Activated CD4-positive, alpha-beta T cell treated with anti-CD3 and anti-CD28 coated beads for 24 hours (primary cell): ENCODE measurements around the gene ADAMTS12.
"Not testable (repeated sequence)": the region's sequence is repeated elsewhere in the genome, so short reads cannot be mapped to it uniquely, and the experiment has no call there.

Source experiments
- DNase-seq, 2 donors: peaks; one replicate each; pipeline ENCODE4 v3.0.0-alpha.2; 2020; ENCODE audit warnings: low read depth in 2 of 2

ADAMTS12 gene

DNA sequence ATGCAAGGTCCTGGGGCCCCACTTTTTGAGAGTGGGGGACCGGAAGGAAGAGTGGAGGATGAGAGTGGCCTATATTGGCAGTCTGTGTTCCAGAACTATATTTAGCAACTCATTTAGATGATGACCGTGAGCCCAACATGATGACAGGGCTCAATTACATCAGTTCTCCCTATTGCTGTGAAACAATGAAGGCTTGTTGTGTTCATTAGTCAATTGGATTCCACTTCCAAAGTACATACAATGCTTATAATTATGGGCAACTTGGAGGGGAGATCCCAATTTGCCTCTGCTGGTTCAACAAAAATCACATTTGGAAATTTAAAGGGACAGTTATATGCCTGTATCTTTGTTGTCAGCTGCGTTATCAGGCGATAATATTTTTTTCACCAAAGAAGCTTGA lies 360.0 kb downstream of the ADAMTS12 start:
- no peak for DNase-seq

DNA sequence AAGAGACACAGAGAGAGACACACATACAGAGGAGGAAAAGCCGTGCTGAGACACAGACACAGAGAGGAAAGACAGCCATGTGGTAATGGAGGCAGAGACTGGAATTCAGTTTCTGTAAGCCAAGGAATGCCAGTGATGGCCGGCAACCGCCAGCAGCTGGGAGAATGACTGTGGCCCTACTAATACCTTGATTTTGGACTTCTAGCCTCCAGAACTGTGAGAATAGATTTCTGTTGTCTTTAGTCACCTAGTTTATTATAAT lies 360.8 kb downstream of the ADAMTS12 start:
- DNase-seq, result no peak

DNA sequence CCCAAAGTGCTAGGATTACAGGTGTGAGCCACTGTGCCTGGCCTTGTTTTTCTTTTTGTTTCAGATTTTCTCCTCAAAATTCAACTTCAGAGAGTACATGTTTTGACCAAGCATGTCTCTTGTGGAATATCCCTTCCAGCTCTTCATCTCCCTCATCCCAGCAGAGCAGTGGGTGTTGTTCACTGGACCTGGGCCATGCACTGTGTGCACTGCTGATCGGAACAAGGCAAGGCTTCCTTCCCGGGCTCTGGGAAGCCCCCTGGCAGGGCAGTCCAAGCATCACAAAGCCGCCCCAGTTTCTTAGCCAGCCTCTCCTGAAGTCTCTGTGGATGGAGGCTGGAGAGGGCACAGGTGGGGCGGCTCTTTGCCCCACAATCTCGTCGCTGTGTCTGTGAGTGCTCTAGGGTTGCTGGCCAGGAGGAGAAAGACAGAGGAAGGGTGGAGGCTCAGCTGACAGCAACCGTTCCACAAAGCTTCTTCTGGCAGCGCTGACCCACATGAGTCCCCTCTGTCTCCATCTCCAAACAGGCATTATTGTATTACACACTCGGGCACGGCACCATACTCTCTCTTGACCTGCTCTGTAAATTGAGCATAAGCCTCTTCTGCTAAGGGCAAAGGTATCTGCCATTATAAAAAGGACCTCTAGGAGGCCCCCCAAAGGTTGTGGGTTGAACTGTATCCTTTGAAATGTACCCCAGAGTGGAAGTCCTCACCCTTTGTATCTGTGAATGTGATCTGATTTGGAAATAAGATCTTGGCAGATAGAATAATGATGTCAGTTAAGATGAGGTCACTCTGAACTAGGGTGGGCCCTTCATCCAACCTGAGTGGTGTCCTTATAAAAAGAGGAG lies 361.4 kb downstream of the ADAMTS12 start:
- no peak for DNase-seq

DNA sequence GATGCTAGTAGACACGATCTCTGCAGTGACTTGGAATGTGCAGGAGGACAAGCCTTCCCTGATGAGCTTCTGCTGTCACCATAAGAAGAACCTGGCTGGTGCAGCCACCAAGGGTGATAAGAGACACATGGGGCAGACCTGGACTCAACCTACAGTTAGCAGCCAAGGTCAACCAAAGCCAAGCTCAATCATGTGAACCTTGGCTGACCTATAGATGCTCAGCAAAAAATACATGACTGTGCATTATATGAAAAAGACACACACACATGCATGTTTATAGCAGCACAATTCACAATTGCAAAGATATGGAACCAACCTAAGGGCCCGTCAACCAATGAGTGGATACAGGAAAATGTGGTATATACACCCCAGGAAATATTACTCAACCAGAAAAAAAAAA lies 364.1 kb downstream of the ADAMTS12 start:
- no peak for DNase-seq

DNA sequence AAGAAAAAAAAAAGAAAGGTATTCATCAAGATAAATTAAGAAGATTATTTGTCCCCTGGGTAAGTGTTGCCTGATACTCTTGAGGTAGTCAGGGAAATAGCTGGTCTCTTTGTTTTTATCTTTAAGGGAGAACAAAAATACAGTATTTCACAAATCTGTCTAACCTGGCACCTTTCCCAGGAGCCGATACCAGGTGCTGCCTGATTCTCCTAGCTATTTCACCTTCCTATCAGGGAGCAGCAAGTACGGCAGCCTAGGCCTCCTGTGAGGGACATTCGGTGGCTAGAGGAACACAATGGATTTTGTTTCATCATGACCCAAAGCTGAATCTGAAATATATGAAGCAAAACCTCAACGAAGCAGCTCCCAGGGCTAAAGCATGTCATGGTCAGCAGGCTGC lies 365.0 kb downstream of the ADAMTS12 start:
- DNase-seq, result no peak

DNA sequence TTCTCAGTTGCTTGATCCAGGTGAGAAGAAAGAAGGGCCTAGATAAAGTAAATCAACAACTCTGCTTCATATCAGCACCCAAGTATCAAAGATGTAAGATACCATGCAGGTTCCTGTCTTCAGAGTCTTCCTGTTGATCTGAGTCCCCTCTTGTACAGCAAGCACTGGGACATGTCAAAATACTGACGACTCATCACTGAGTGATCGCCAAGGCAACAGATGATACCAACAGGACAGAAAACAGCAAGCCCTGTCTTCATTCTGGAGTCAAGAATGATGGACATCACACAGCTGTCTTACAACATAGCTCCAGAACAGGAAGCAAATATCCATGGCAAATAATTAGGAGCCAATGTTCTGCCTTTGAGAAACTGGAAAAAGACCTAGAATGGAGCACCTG lies 367.3 kb downstream of the ADAMTS12 start:
- no peak for DNase-seq

DNA sequence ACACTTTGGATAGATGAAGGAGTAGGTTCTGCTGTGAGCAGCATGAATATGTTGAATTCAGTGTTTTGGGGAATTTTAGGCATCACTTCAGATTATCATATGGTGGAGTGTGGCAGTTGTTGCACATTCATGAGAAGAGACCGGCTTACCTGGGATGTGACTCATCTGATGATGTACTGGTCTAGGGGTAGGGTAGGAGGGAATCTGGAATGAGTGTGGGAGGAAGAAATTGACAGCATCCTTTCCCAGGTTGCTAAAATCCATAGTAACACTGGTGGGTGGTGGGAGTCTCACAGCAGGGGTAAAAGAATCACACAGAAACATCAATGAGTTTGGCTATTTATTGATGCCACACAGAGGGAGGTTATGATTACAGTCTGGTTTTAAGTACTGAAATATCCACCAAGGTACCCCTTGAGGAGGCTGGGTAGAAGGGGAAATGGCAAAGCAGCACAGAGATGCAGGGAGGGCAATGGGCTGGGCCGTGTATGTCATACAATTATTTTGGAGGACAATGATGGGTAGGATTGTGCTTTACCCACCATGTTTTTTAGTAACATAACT lies 368.5 kb downstream of the ADAMTS12 start:
- no peak for DNase-seq

DNA sequence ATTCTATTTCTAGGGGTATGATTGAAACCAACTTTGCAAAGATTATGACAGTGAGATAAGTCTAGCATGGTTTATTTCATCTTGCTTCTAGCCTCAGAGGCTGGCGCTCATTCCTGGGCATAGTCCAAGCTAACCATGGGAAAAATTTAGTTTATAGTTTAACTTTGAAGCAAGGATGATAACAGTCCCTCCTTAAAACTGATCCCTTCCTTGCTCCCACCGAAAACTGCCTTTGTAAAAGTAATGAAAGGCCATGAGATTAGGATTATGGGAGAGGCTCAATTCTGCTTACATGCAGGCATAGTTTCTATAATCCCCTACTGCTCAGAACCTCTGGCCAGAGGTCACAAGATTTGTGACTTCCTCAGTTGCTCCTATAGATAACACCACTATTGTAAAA lies 375.4 kb downstream of the ADAMTS12 start:
- DNase-seq, result no peak

DNA sequence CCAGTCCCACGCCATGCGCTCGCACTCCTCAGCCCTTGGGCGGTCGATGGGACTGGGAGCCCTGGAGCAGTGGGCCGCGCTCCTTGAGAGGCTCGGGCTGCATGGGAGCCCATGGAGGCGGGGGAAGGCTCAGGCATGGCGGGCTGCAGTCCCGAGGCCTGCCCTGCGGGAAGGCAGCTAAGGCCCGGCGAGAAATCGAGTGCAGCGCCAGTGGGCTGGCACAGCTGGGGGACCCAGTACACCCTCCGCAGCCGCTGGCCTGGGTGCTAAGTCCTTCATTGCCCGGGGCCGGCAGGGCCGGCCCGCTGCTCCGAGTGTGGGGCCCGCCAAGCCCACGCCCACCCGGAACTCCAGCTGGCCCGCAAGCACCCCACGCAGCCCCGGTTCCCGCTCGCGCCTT lies 376.4 kb downstream of the ADAMTS12 start:
- not testable (repeated sequence) for DNase-seq

DNA sequence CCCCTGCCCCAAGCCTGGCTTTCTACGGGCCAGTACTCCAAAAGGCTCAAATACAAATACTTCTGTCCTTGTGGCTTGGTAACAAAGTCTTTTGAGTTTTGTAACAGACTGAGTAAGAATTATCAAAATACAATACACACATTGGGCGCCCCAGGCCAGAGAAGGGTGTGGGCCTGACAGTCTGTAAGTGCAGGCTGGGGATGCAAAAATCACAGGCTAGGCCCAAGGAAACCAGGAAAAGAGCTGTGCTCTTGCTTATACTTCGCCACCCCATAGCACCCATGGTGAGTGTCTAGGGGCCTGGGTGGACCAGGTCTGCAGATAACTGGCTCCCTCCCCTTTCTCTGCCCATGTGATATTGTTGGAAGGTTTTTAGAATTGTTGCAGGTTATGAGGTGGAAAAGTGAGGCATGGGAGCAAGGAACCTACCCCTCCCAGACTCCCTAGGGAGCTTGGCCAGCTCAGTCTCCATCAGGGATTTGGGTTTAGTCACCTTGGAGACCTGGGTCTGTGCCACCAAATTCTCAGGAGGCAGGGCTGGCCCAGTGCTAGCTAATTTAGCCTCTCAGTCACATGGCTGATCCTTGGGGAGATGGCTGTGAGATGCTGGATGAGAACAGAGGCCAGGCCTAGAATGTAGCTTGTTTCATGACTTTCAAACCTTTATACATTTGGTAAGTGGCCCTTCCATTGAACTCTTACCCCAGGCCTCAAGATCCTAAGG lies 378.2 kb downstream of the ADAMTS12 start:
- DNase-seq, result no peak

DNA sequence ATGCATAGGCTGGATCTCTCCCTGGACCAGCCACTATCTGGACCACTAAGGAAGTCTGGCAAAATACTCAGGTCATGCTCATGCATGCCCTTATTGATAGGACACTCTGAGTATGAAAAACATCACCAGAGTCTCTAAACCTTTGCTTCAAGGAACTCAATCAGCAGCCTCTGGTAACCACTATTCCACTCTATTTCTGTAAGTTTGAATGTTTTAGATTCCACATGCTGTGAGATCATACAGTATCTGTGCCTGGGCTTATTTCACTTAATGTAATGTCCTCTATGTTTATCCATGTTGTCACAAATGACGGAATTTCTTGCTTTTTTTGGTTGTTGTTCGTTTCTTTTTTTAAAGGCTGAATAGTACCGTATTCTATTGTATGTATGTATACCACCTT lies 382.8 kb downstream of the ADAMTS12 start:
- no peak for DNase-seq

DNA sequence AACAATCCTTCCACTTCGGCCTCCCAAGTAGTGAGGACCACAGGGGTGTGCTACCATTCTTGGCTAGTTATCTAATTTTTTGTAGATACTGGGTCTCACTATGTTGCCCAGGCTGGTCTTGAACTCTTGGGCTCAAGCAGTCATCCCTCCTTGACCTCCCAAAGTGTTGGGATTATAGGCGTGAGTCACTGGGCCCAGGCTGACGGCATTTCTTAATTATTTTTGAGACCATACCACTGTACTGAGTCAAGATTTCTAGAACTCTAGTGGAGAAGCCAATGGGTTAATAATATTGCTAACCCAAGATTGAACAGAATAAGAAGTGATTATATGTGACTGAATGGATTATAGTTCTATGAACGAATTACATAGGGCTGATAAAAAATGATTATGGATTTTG lies 384.4 kb downstream of the ADAMTS12 start:
- no peak for DNase-seq

DNA sequence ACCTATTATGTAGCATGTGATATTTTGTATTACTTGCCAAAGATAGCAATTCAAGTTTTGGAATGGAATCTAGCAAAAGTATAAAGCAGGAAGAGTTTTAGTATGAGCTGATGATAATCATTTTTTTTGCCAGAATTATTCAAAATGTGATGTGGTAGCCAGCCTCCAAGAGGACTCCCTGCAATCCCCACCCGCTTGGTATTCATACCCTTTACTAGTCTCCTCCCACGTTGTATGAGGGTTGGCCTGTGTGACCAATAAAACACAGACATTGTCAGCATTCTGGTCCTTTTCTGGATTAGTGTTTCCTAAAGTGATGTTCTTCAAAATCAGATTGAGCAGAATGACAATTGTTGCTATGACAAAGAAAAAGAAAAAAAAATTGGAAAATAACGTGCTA lies 387.2 kb downstream of the ADAMTS12 start:
- DNase-seq, result no peak

DNA sequence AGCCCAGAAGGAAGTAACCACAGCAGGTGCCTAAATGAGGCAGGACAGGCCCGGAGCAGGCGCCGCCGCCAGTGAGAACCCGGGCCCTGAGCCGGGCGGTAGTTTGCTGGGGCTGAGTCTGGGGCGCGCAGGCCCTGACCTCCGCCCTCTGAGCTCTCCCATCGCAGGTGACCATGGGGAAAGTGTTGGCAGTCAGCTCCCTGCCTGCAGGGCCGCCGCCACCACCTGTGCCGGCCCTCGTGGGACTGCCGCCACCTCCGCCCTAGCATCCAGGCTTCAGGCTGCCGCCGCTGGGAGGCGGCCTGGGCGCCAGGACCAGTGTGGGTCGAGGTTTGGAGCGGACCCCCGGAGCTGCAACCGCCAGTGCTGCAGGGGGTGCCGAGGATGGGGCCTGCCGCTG lies 389.9 kb downstream of the ADAMTS12 start:
- DNase-seq, result no peak

DNA sequence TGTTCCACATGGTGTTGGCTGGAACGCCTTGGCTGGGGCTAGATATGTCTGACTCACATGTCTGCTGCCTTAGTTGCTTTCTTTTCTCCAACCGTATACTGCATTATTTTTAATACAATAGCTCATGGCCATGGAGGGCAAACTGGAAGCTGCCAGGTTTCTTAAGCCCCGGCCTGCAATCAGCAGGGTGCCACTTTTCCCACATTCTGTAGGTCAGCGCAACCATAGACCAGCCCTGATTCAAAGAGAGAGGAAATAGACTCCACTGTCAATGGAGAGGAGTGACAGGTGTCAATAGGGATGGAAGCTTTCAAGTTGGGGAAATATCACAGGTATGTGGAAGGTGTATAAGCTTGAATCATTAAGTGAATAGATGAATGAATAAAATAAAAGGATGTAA lies 390.5 kb downstream of the ADAMTS12 start:
- DNase-seq, result no peak

DNA sequence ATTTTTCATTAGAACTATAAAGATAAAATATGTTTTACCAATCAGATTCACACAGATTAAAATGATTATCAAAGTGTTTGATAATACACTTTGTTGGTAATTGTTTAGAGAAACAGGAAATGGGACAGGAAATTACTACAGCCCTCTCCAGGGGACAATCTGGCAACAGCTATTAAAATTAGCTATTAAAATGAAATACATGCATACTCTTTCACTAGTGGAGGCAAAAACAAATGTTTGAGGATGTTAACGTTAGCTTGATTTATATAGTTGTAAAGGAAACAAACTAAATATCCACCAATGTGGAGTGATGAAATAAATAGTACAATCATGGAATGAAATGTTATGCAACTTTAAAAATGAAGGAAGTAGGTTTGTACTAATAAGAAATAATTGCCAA lies 397.3 kb downstream of the ADAMTS12 start:
- no peak for DNase-seq

DNA sequence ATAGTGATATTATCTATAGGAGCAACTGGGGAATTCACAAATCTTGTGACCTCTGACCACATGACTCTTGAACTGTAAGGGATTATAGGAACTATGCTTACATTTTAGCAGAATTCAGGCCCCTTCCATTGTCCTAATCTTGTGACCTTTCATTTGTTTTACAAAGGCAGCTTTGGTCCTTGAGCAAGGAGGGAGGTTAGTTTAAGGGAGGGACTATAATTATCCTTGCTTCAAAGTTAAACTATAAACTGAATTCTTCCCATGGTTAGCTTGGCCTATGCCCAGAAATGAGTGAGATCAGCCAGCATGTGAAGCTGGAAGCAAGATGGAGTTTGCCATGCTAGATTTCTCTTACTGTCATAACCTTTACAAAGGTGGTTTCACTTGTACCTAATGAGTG lies 399.8 kb downstream of the ADAMTS12 start:
- no peak for DNase-seq

DNA sequence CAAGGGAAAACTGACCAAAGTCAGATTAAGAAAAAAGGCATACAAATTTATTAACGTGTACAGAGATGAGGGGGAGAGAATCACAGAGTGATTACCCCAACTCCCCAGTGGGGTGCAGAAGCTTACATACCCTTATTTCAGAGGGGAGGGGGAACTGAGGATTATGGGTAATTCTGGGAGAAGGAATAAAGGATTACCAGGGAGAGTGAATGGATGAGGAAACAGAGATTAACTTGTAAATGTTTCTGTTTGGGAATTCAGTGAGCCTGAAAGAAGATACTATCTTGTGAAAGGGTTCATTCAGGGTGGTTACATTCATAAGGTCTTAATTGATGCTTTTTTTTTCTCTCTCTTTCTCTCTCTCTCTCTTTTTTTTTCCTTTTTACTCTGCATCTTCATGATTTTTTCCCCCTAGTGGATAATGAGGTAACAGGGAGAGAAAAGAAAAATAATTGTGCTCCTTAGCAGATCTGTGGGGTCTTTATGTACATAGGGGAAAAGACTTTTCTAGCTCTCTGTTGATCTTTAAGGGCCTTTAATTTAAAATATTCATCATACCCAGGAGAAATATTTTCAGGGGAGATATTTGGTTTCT lies 401.6 kb downstream of the ADAMTS12 start:
- no peak for DNase-seq

DNA sequence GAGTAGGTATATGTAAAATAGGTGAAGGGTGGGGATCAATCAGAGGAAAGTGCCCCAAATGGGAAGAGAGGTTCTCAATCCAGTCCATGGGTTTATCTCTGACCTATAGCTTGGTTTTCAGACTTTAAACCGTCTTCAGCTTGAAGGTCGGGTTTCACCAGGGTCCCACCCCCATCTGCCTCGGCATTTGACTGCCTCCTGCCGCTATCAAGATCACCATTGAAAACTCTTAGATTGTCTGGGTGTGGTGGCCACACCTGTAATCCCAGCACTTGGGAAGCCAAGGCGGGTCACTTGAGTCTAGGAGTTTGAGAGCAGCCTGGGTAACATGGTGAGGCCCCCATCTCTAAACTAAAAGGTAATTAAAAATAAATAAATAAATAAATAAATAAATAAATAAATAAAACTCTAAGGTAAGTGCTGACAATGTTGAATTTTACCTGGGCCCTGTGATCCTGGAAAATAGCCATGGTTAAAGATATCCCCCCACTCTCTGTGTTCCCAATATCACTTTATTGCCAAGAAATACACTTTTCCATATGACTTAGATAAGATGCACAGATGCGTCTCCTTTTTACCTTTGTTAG lies 402.2 kb downstream of the ADAMTS12 start:
- no peak for DNase-seq

DNA sequence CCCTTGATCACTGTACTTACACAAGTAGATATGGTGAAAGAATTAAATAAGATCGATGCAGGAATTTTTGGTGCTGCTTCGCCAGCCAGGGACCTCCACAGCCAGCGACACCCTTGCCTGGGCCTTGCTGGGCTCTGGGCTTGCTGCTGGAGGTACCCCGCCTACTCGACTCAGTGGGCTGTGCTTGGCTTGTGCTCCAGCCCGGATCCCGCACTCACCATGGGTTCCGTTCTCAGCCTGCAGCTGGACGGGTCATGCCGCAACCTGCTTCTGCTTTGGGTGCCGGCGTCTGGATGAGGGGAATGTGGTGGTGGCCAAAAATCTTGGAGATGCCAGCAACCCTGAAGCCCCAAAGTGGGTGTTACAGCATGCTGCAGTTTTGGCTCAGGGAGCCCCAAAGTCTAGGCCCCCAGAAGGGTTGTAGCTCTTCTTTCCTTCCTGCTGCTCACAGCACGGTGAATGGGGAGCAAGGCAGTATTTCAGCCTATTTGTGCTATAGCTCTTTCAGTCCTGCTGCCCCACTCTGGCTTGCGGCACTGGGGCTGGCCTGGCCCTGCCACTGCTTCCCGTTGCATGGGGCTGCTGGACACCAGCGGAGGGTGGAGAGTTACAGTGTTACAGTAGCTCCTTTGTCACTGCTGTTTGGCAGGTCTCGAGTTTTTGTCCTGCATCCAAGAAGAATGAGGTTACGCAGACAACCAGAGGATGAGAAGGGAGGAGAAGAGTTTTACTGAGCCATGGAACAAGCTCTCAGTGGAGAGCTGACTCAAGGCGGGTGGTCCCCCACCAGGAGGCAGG lies 403.0 kb downstream of the ADAMTS12 start:
- DNase-seq, result no peak

DNA sequence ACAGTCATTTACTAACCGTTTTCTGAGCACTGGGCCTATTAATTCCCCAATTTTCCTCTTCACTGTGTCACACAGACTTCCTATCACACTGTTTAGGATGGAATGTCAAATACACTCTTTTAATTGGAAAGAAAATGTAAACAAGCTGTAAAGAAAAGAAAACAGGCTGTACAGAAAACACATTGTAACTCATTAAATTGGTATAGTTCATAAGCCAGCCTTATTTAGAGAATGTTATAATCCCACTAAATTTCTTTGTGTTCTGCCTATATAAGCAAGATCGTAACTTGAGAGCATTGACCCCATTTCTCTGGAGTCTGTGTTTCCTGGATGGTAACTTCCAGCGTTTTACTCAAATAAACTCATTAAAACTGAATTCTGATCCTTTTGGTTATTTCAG lies 404.6 kb downstream of the ADAMTS12 start:
- DNase-seq, result no peak

DNA sequence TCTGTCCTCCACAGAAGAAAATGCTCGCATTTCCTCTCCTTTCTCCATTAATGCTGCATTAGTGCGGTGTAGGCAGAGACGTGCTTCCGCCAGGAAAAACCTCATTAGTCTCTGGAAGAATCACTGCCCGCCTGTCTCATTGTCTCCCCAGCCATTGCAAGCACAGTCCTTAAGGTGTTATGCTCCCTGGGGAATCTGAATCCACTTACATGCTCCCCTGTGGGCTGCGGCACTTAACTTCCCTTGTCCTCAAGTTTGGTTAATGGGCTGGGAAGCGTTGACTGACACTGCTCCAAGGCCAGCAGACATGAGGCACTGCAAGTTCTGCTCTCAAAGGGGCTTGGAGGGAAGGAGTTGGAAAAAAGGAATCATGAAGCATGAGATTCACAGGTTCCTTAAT lies 409.5 kb downstream of the ADAMTS12 start:
- DNase-seq, result no peak
